AG09309 (cell line): Measurements from ENCODE around the gene GRID2.

Experiments
- DNase-seq: peaks from one replicate; pipeline ENCODE4 v3.0.0-alpha.2; 2010; ENCODE audit warnings: low read depth
- H3K4me3 ChIP-seq: 2 replicates; pipeline ENCODE4 v1.5.1; 2011; ENCODE audit warnings: mild to moderate bottlenecking, low read depth, low read length, moderate library complexity; ENCODE audit not compliant: control insufficient read depth
- TF ChIP-seq, protein P1 (sequence below): IDR thresholded peaks from 2 replicates; pipeline ENCODE4 v1.5.1; 2011; ENCODE audit warnings: mild to moderate bottlenecking, low read depth, low read length, inconsistent platforms; ENCODE audit not compliant: insufficient read depth, control insufficient read depth; ENCODE audit errors: missing control alignments

GRID2 gene

DNA sequence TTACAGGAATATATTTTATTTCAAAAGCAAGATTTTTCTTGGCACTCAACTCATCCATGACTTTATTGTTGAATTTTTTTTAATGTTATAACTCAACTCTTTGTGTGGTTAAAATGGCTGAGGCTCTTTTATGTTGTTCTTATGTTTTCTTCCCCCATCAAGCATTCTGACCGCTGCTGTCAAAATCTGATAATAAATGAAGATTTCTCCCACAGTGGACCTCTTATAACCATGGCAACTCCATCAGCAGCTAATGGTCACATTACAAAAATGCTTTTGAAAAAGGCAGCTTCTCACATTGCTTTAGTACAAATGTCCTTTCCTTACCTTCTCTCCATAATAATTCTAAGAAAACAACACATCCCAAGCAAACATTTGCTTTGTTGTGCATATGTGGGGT, 1428.7 kb downstream of the GRID2 start:
- TF ChIP-seq, protein P1, sequence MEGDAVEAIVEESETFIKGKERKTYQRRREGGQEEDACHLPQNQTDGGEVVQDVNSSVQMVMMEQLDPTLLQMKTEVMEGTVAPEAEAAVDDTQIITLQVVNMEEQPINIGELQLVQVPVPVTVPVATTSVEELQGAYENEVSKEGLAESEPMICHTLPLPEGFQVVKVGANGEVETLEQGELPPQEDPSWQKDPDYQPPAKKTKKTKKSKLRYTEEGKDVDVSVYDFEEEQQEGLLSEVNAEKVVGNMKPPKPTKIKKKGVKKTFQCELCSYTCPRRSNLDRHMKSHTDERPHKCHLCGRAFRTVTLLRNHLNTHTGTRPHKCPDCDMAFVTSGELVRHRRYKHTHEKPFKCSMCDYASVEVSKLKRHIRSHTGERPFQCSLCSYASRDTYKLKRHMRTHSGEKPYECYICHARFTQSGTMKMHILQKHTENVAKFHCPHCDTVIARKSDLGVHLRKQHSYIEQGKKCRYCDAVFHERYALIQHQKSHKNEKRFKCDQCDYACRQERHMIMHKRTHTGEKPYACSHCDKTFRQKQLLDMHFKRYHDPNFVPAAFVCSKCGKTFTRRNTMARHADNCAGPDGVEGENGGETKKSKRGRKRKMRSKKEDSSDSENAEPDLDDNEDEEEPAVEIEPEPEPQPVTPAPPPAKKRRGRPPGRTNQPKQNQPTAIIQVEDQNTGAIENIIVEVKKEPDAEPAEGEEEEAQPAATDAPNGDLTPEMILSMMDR: no peak
- no peak for DNase-seq
- H3K4me3 ChIP-seq: no peak overlapping the region

- TF ChIP-seq, protein P1: no peak
- no peak overlapping the region for H3K4me3 ChIP-seq
- no peak for DNase-seq
Observed at GRCh38 chr4:93740890-93741289, 1437.1 kb downstream of the GRID2 start.

- TF ChIP-seq, protein P1: no peak
- H3K4me3 ChIP-seq: no peak overlapping the region
- no peak for DNase-seq
Observed at GRCh38 chr4:93743022-93743421, 1439.3 kb downstream of the GRID2 start.

GRCh38 chr4:93743635-93744034, 1439.9 kb downstream of the GRID2 start:
- no peak for DNase-seq
- TF ChIP-seq, protein P1: no peak
- no peak overlapping the region for H3K4me3 ChIP-seq

- DNase-seq: no peak
- TF ChIP-seq, protein P1: no peak
- H3K4me3 ChIP-seq: no peak overlapping the region
Observed at GRCh38 chr4:93744961-93745360, 1441.2 kb downstream of the GRID2 start.

- TF ChIP-seq, protein P1: no peak
Observed at GRCh38 chr4:93746031-93746430, 1442.3 kb downstream of the GRID2 start.

GRCh38 chr4:93747220-93747619, 1443.5 kb downstream of the GRID2 start:
- no peak overlapping the region for H3K4me3 ChIP-seq
- TF ChIP-seq, protein P1: no peak
- DNase-seq: no peak

More at GRCh38 chr4:93746031-93746430, 1442.3 kb downstream of the GRID2 start:
- no peak overlapping the region for H3K4me3 ChIP-seq
- DNase-seq: no peak
